H9 (cell line): ENCODE measurements around the gene ATP6V1G2. TPM values are rescaled to one million over a fixed set of nuclear protein-coding genes. Genes with fewer than 3 reads are reported as not detected.
"Not testable (repeated sequence)": the region's sequence is repeated elsewhere in the genome, so short reads cannot be mapped to it uniquely, and the experiment has no call there.

ENCODE experiments used
- DNase-seq: peaks from one replicate; pipeline ENCODE4 v3.0.0-alpha.2; 2017
- H2AFZ ChIP-seq: one replicate; pipeline ENCODE4 v1.6.1; 2013; ENCODE audit warnings: mild to moderate bottlenecking, low read length, control low read depth, moderate library complexity
- H2AK5ac ChIP-seq: 2 replicates; pipeline ENCODE4 v1.6.1; 2013; ENCODE audit warnings: low read length, control low read depth, mixed read lengths; ENCODE audit not compliant: insufficient read length
- H2BK120ac ChIP-seq: one replicate; pipeline ENCODE4 v1.6.1; 2013; ENCODE audit warnings: low read depth, mild to moderate bottlenecking, low read length, control low read depth, inconsistent platforms; ENCODE audit not compliant: poor library complexity, severe bottlenecking
- H2BK12ac ChIP-seq: 2 replicates; pipeline ENCODE4 v1.6.1; 2013; ENCODE audit warnings: low read length, control low read depth, mixed read lengths, low read depth; ENCODE audit not compliant: insufficient read length
- H2BK15ac ChIP-seq: 2 replicates; pipeline ENCODE4 v1.6.1; 2013; ENCODE audit warnings: low read depth, low read length, control low read depth
- H2BK20ac ChIP-seq: one replicate; pipeline ENCODE4 v1.6.1; 2013; ENCODE audit warnings: low read depth, mild to moderate bottlenecking, low read length, control low read depth, inconsistent platforms; ENCODE audit not compliant: poor library complexity, severe bottlenecking
- H2BK5ac ChIP-seq: 2 replicates; pipeline ENCODE4 v1.6.1; 2013; ENCODE audit warnings: low read length, control low read depth, mixed read lengths; ENCODE audit not compliant: insufficient read length
- H3K14ac ChIP-seq: 2 replicates; pipeline ENCODE4 v1.6.1; 2013; ENCODE audit warnings: low read length, control low read depth; ENCODE audit not compliant: insufficient read depth
- H3K18ac ChIP-seq: 2 replicates; pipeline ENCODE4 v1.6.1; 2013; ENCODE audit warnings: low read depth, mild to moderate bottlenecking, mixed read lengths, low read length, control low read depth; ENCODE audit not compliant: insufficient read length
- H3K23ac ChIP-seq: 2 replicates; pipeline ENCODE4 v1.6.1; 2013; ENCODE audit warnings: low read length, control low read depth, mixed read lengths, low read depth; ENCODE audit not compliant: insufficient read length
- H3K23me2 ChIP-seq: 2 replicates; pipeline ENCODE4 v1.6.1; 2013; ENCODE audit warnings: low read depth, mild to moderate bottlenecking, mixed read lengths, low read length, control low read depth; ENCODE audit not compliant: insufficient read length, poor library complexity, severe bottlenecking
- H3K27ac ChIP-seq: 2 replicates; pipeline ENCODE4 v1.5.1; 2013; ENCODE audit warnings: low read length, control low read depth, mixed read lengths, low read depth; ENCODE audit not compliant: insufficient read length
- H3K27me3 ChIP-seq: 2 replicates; pipeline ENCODE4 v1.6.1; 2013; ENCODE audit warnings: low read length, control low read depth, inconsistent platforms; ENCODE audit not compliant: insufficient read depth
- H3K4ac ChIP-seq: 2 replicates; pipeline ENCODE4 v1.6.1; 2013; ENCODE audit warnings: low read depth, mild to moderate bottlenecking, control low read depth, inconsistent platforms, low read length, moderate library complexity
- H3K4me1 ChIP-seq: 2 replicates; pipeline ENCODE4 v1.6.1; 2013; ENCODE audit warnings: low read length, control low read depth, inconsistent platforms; ENCODE audit not compliant: insufficient read depth
- H3K4me2 ChIP-seq: 2 replicates; pipeline ENCODE4 v1.6.1; 2013; ENCODE audit warnings: low read length, control low read depth, mixed read lengths; ENCODE audit not compliant: insufficient read length, insufficient read depth
- H3K56ac ChIP-seq: 2 replicates; pipeline ENCODE4 v1.6.1; 2013; ENCODE audit warnings: low read depth, mild to moderate bottlenecking, mixed read lengths, low read length, control low read depth; ENCODE audit not compliant: insufficient read length
- H3K79me1 ChIP-seq: 2 replicates; pipeline ENCODE4 v1.6.1; 2013; ENCODE audit warnings: low read depth, mild to moderate bottlenecking, moderate library complexity, low read length, control low read depth, inconsistent platforms; ENCODE audit not compliant: insufficient read depth, poor library complexity, severe bottlenecking
- H3K79me2 ChIP-seq: 2 replicates; pipeline ENCODE4 v1.6.1; 2013; ENCODE audit warnings: low read length, control low read depth, inconsistent platforms; ENCODE audit not compliant: insufficient read depth
- H3K9ac ChIP-seq: 2 replicates; pipeline ENCODE4 v1.6.1; 2013; ENCODE audit warnings: low read length, control low read depth, mixed read lengths; ENCODE audit not compliant: insufficient read length; ENCODE audit errors: extremely low read depth
- H3K9me3 ChIP-seq: one replicate; pipeline ENCODE4 v1.6.1; 2013; ENCODE audit warnings: low read depth, low read length, inconsistent platforms; ENCODE audit not compliant: control insufficient read depth
- H3T11ph ChIP-seq: one replicate; pipeline ENCODE4 v1.6.1; 2013; ENCODE audit warnings: mild to moderate bottlenecking, low read length, control low read depth, inconsistent platforms
- H4K20me1 ChIP-seq: one replicate; pipeline ENCODE4 v1.6.1; 2013; ENCODE audit not compliant: control insufficient read depth, insufficient read length, insufficient read depth
- H4K5ac ChIP-seq: 2 replicates; pipeline ENCODE4 v1.6.1; 2013; ENCODE audit warnings: low read depth, mild to moderate bottlenecking, mixed read lengths, low read length, control low read depth; ENCODE audit not compliant: insufficient read length
- H4K8ac ChIP-seq: replicated peaks from 2 replicates; pipeline ENCODE4 v1.6.1; 2013; ENCODE audit warnings: low read length, control low read depth, mixed read lengths, low read depth; ENCODE audit not compliant: insufficient read length
- H4K91ac ChIP-seq: 2 replicates; pipeline ENCODE4 v1.6.1; 2013; ENCODE audit warnings: low read depth, mild to moderate bottlenecking, moderate library complexity, mixed read lengths, low read length, control low read depth; ENCODE audit not compliant: insufficient read length
- H3K27ac Mint-ChIP-seq, 3 experiments: 2 replicates in 2 of 3; 3 replicates in 1 of 3; pipeline ENCODE4 v1.8.0; 2020 to 2021; ENCODE audit warnings: mixed read lengths in 3 of 3, mild to moderate bottlenecking in 1 of 3, moderate library complexity in 1 of 3
- H3K27me3 Mint-ChIP-seq: 2 replicates; pipeline ENCODE4 v1.8.0; 2021; ENCODE audit warnings: low read depth, mild to moderate bottlenecking, moderate library complexity, mixed read lengths
- H3K36me3 Mint-ChIP-seq, 3 experiments: 2 replicates in 2 of 3; 3 replicates in 1 of 3; pipeline ENCODE4 v1.8.0; 2020 to 2021; ENCODE audit warnings: low read depth in 3 of 3, mixed read lengths in 3 of 3; ENCODE audit not compliant: insufficient read depth in 1 of 3
- H3K4me1 Mint-ChIP-seq, 2 experiments: 2 replicates each; pipeline ENCODE4 v1.8.0; 2020; ENCODE audit warnings: mixed read lengths in 2 of 2
- H3K4me3 Mint-ChIP-seq, 2 experiments: 2 replicates in 1 of 2; 3 replicates in 1 of 2; pipeline ENCODE4 v1.8.0; 2020 to 2021; ENCODE audit warnings: mild to moderate bottlenecking in 2 of 2, mixed read lengths in 2 of 2, moderate library complexity in 1 of 2
- H3K9me3 Mint-ChIP-seq, 2 experiments: 2 replicates in 1 of 2; 3 replicates in 1 of 2; pipeline ENCODE4 v1.8.0; 2020; ENCODE audit warnings: mild to moderate bottlenecking in 2 of 2, mixed read lengths in 2 of 2, moderate library complexity in 1 of 2
- CTCF ChIP-seq: fragments of 200-600 bp; sonication (generic); conservative IDR thresholded peaks from 3 replicates; pipeline ENCODE4 v1.8.0; 2021; ENCODE audit warnings: antibody characterized with exemption, mild to moderate bottlenecking
- WGBS: extraction: QIAGEN DNeasy Blood & Tissue Kit; methylation state at CpG from one replicate; pipeline ENCODE4 v1.1.7; 2013; ENCODE audit warnings: missing lambda C conversion rate, low lambda C conversion rate, mixed read lengths; ENCODE audit not compliant: insufficient read length; ENCODE audit errors: extremely low coverage; 5-methylcytosine and 5-hydroxymethylcytosine counted together
- total RNA-seq: library from RNA; stranded (reverse); gene quantifications from 2 replicates; pipeline ENCODE4 v1.2.1, GENCODE V29; 2021

Gene ATP6V1G2
- total RNA-seq, 1 experiment from 2014 or later = 3.8 TPM

- not testable (repeated sequence) for H3K27me3 ChIP-seq, H2BK5ac ChIP-seq, H3K9ac ChIP-seq, H3K23ac ChIP-seq, H4K8ac ChIP-seq, H3K14ac ChIP-seq, H3K27me3 Mint-ChIP-seq, H3K4me2 ChIP-seq, H3K79me2 ChIP-seq, H3K4me1 ChIP-seq, H4K20me1 ChIP-seq, H2BK12ac ChIP-seq, H2BK15ac ChIP-seq, H3T11ph ChIP-seq, H3K27ac ChIP-seq, H2BK20ac ChIP-seq, H2AK5ac ChIP-seq, H3K79me1 ChIP-seq, H2BK120ac ChIP-seq, H3K4ac ChIP-seq, H3K9me3 ChIP-seq, H4K91ac ChIP-seq, H3K9me3 Mint-ChIP-seq, H3K56ac ChIP-seq, H2AFZ ChIP-seq, H3K23me2 ChIP-seq, H4K5ac ChIP-seq, H3K18ac ChIP-seq
- Mint-ChIP-seq H3K36me3 (peaks cover 6 to 32% (median 23%) of the 10 kb centered on the region in 3 experiments; a peak in 6 of 7 replicates), H3K4me3 (peak overlapping the region in 1 of 2 experiments; percentile 38; a peak in 1 of 5 replicates), H3K27ac (peak overlapping the region in 2 of 3 experiments; percentile 24 to 85; a peak in 2 of 7 replicates), H3K4me1 (peaks cover 4 to 10% of the 10 kb centered on the region in 2 experiments)
- peak; percentile 71 for TF ChIP-seq CTCF
- DNase-seq = peak; percentile 79
- no CpG with 5 or more reads among the region's 5 CpGs for WGBS
Measured at GRCh38 chr6:31551371-31551770, 5.0 kb upstream of the ATP6V1G2 start.
